Measurements from ENCODE around the gene FOLR1. TPM values are rescaled to one million over a fixed set of nuclear protein-coding genes. Genes with fewer than 3 reads are reported as not detected.

FOLR1 gene
- total RNA-seq, 1 donor from 2014 or later = 0.94 TPM

GRCh38 chr11:72241291-72241781, 49.4 kb downstream of the FOLR1 start:
- intact Hi-C loops (cut with DNase I) = no loop called here
- ATAC-seq (ENCODE audit: poor library complexity) = no peak
- DNase-seq = no peak

DNA sequence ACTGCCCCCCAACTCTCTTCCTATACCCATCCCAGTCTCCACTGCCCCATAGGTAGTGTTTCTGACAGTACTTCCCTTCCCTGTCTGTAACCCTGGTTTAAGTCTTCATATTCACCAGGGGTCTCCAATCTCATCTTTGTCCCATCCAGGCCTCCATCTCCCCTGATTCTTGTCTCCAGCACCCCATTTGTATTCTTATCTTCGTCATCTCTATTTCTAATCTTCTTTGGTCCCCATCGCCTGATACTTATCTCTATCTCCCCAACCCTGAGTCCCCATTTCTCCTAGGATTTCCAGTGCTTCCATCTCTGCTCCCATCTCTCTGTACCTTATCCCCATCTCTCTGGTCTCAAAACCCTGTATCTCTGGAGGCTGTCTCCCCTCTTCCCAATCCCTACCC, 50.2 kb downstream of the FOLR1 start:
- intact Hi-C loops (cut with DNase I) = no loop called here
- ATAC-seq (ENCODE audit: poor library complexity) = no peak
- no peak for DNase-seq

DNA sequence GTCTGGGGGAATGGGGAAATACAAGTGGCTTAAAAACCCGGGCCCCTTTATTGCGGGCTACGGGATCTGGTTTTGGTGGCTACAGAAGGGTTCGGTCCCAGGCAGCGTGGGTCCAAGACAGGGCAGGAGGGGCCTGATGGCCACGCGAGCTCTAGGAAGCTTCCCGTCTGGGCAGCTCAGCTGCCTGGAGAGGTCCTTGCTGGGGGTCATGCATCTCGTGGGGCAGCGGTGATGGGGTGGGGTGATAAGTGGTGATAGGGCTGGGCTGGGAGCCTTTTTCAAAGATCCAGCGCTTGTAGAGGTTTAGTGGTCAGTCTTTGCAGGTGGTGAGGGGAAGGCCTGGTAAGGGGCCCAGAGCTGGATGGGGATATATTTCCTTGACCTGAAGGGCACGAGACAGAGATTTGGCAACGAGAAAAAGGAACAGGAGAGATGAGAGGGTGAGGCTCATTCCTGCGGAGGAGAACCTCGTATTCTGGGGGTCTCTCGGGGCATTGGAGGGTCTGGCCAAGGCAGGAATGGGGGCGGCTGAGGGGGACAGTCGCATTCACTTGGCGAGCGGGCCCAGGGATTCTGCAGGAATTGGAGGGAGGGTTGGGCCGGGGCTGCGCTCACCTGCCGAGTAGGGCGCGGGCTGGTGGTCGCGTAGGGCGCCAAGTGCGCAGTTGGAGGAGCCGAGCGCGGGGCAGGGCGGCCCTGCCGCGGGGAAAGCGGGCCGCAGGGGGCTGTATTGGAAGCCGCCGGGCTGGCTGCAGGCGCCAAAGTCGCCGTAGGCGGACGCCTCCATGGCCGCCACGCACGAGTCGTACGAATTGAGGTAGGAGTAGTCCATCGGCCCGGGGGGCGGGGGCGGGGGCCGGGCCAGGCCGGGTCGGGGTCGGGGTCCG, 51.5 kb downstream of the FOLR1 start:
- intact Hi-C loops (cut with DNase I) = no loop called here
- ATAC-seq (ENCODE audit: poor library complexity) (no peak), DNase-seq (no peak)

DNA sequence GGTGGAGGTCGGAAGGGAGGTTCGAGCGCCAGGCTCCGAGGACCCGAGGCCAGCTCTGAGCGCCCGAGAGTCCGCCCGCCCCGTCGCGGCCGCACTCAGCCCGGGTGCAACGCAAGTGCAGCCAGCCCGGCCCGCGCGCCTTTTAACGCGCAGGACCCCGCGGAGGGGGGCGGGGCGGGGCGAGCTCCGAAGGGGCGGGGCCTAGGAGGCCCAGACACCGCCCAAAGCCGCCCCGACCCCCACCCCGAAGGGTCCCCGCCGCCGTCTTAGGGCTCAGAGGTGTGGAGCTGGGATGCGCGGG, 52.1 kb downstream of the FOLR1 start, which contains the start of gene PHOX2A:
Gene PHOX2A (minus strand): TSS at position 117 of the 301 bp plus-strand sequence. CDS start 172 bp downstream, outside the sequence.
- ATAC-seq (ENCODE audit: poor library complexity) (no peak), DNase-seq (no peak)
- intact Hi-C loops (cut with DNase I) = no loop called here

- intact Hi-C loops (cut with DNase I) = no loop called here
- DNase-seq = no peak
These were observed 52.7 kb downstream of the FOLR1 start for GRCh38 chr11:72244361-72245262.

DNA sequence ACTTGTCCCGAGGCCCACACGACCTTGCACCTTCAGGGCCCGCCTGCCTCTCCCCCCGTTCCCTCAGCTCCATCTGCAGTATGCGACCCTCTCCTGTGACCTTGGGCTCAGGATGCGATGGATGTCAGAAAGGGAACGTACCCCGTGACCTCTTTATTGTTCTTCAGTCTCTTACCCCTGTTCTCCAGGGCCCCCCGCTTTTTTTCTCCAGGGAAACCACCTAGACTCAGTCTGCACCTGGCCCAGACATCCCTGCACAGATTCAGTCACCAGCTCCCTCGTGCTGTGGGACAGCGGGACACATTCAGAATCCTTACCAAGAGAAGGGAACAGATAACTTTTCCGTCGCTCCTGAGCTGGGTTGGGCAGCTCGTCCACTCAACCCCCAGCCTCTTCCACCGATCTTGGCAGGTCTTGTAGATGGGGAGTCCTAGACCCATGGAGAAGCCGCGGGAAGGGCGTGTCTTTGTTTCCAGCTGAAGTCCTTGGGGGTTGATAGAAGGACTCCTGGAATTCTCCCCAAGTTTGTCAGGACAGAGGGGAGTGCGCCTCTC, 53.4 kb downstream of the FOLR1 start:
- intact Hi-C loops (cut with DNase I) = no loop called here
- no peak for ATAC-seq (ENCODE audit: poor library complexity)

More at GRCh38 chr11:72244361-72245262, 52.7 kb downstream of the FOLR1 start:
- ATAC-seq (ENCODE audit: poor library complexity) = no peak

More for the DNA sequence above, 53.4 kb downstream of the FOLR1 start:
- DNase-seq = no peak

Other genes with a start within 250 kb of the FOLR1 start
- gene IL18BP, start 193.2 kb upstream of the FOLR1 start, total RNA-seq = 3.7 TPM
- gene NUMA1, start 111.6 kb upstream of the FOLR1 start, total RNA-seq = 75.0 TPM
- gene LRRC51, start 111.3 kb upstream of the FOLR1 start, total RNA-seq = 6.4 TPM
- 72.8 TPM for gene LAMTOR1, start 88.8 kb upstream of the FOLR1 start, total RNA-seq
- gene TOMT, start 86.2 kb upstream of the FOLR1 start, total RNA-seq = not detected
- 43.5 TPM for gene ANAPC15, start 79.4 kb upstream of the FOLR1 start, total RNA-seq
- 1.8 TPM for gene FOLR3, start 56.4 kb upstream of the FOLR1 start, total RNA-seq
- 27.1 TPM for gene FOLR2, start 24.7 kb downstream of the FOLR1 start, total RNA-seq
- 133 TPM for gene INPPL1, start 32.6 kb downstream of the FOLR1 start, total RNA-seq
- not detected for gene PHOX2A, start 52.0 kb downstream of the FOLR1 start, total RNA-seq
- 16.1 TPM for gene CLPB, start 242.4 kb downstream of the FOLR1 start, total RNA-seq

All from Right ventricle myocardium superior (tissue), 1 donor.